ENCODE data around the gene FSCN2.

GRCh38 chr17:81524865-81525159 lies 3.4 kb upstream of the FSCN2 start:
- TF ChIP-seq CTCF (IDR thresholded peaks at IDR 0.05) (no peak), ZFX (IDR thresholded peaks at IDR 0.05; ENCODE audit: borderline replicate concordance) (no peak)

Measured in 22Rv1 (cell line).